T-helper 1 cell treated with Interleukin-12 subunit alpha and Interleukin-12 subunit beta and Interleukin-4 antibody, amounts not matched to agents 30 μg/mL and 1 μg/mL, for 36 hours (primary cell): Measurements from ENCODE around the gene PPP5C.
"Not testable (repeated sequence)": the region's sequence is repeated elsewhere in the genome, so short reads cannot be mapped to it uniquely, and the experiment has no call there.

Experiments
- H3K27ac Mint-ChIP-seq: one replicate; pipeline ENCODE4 v1.8.0; 2021; ENCODE audit warnings: mild to moderate bottlenecking, mixed read lengths
- H3K27me3 Mint-ChIP-seq: one replicate; pipeline ENCODE4 v1.8.0; 2021; ENCODE audit warnings: low read depth, mixed read lengths
- H3K36me3 Mint-ChIP-seq: one replicate; pipeline ENCODE4 v1.8.0; 2021; ENCODE audit warnings: low read depth, mixed read lengths
- H3K4me1 Mint-ChIP-seq: one replicate; pipeline ENCODE4 v1.8.0; 2021; ENCODE audit warnings: low read depth, mixed read lengths
- H3K4me3 Mint-ChIP-seq: one replicate; pipeline ENCODE4 v1.8.0; 2021; ENCODE audit warnings: mild to moderate bottlenecking, moderate library complexity, mixed read lengths
- H3K9me3 Mint-ChIP-seq: one replicate; pipeline ENCODE4 v1.8.0; 2021; ENCODE audit warnings: mixed read lengths

Gene PPP5C

GRCh38 chr19:46428239-46429135 is 81.6 kb downstream of the PPP5C start, which contains the start of gene PNMA8C:
PNMA8C (minus strand) TSS chr19:46428936; CDS start chr19:46428359, 577 bp downstream.
- Mint-ChIP-seq H3K27me3 (peaks cover 77% of the 10 kb centered on the region), H3K4me3 (peak within 1 kb of the TSS; percentile 73), H3K9me3 (no peaks in the 10 kb centered on the region), H3K36me3 (no peaks in the 10 kb centered on the region), H3K4me1 (peaks cover 22% of the 10 kb centered on the region), H3K27ac (peak within 1 kb of the TSS; percentile 57)

- Mint-ChIP-seq H3K27me3 (peaks cover 71% of the 10 kb centered on the region), H3K36me3 (no peaks in the 10 kb centered on the region), H3K4me1 (peaks cover 22% of the 10 kb centered on the region), H3K9me3 (no peaks in the 10 kb centered on the region), H3K27ac (no peak overlapping the region), H3K4me3 (no peak overlapping the region)
Observed at GRCh38 chr19:46429999-46430398, 83.1 kb downstream of the PPP5C start.

GRCh38 chr19:46431824-46432223 is 84.9 kb downstream of the PPP5C start:
- peaks cover 56% of the 10 kb centered on the region for H3K27me3 Mint-ChIP-seq
- H3K9me3 Mint-ChIP-seq: no peaks in the 10 kb centered on the region
- H3K36me3 Mint-ChIP-seq: no peaks in the 10 kb centered on the region
- H3K27ac Mint-ChIP-seq: no peak overlapping the region
- peaks cover 16% of the 10 kb centered on the region for H3K4me1 Mint-ChIP-seq
- no peak overlapping the region for H3K4me3 Mint-ChIP-seq

GRCh38 chr19:46433470-46433869 is 86.6 kb downstream of the PPP5C start:
- H3K36me3 Mint-ChIP-seq, H3K4me3 Mint-ChIP-seq, H3K4me1 Mint-ChIP-seq, H3K27ac Mint-ChIP-seq, H3K9me3 Mint-ChIP-seq: not testable (repeated sequence)
- H3K27me3 Mint-ChIP-seq: peaks cover 39% of the 10 kb centered on the region

GRCh38 chr19:46435009-46435408 is 88.1 kb downstream of the PPP5C start:
- H3K4me3 Mint-ChIP-seq: no peak overlapping the region
- peaks cover 24% of the 10 kb centered on the region for H3K27me3 Mint-ChIP-seq
- H3K27ac Mint-ChIP-seq: no peak overlapping the region
- no peaks in the 10 kb centered on the region for H3K9me3 Mint-ChIP-seq
- H3K4me1 Mint-ChIP-seq: no peaks in the 10 kb centered on the region
- no peaks in the 10 kb centered on the region for H3K36me3 Mint-ChIP-seq

- not testable (repeated sequence) for H3K36me3 Mint-ChIP-seq, H3K4me1 Mint-ChIP-seq, H3K4me3 Mint-ChIP-seq, H3K9me3 Mint-ChIP-seq, H3K27ac Mint-ChIP-seq
- peaks cover 17% of the 10 kb centered on the region for H3K27me3 Mint-ChIP-seq
Observed at GRCh38 chr19:46435689-46436088, 88.8 kb downstream of the PPP5C start.
